HCT116 (cell line): ENCODE data around the gene CPSF7. TPM values are rescaled to one million over a fixed set of nuclear protein-coding genes. Genes with fewer than 3 reads are reported as not detected.

Experiments used
- ATAC-seq: fragments of 200-7000 bp; cut with Tn5 transposase; 2 replicates; pipeline ENCODE4 v1.9.1; 2020; ENCODE audit warnings: mild to moderate bottlenecking, moderate library complexity
- BruUV-seq: library from RNA; stranded (reverse); fragments of 400-500 nt; replicated peaks from 2 replicates; lab custom pipeline; 2021; lab: Mats Ljungman, UMichigan
- CTCF ChIA-PET: fragments of 300-600 bp; sonication (Branson Sonifier 250); formaldehyde crosslinking; loops from one replicate; lab custom pipeline; 2021; ENCODE audit warnings: antibody characterized with exemption; lab: Charles Lee
- POLR2A ChIA-PET: fragments of 300-600, 350-600 bp; sonication (Branson Sonifier 250); formaldehyde crosslinking; loops from one replicate; lab custom pipeline; 2021; ENCODE audit warnings: antibody characterized with exemption; lab: Charles Lee
- RAD21 ChIA-PET, 2 experiments: fragments of 300-600 bp; sonication (Branson Sonifier 250); formaldehyde crosslinking; loops; one replicate each; lab custom pipeline; 2023; ENCODE audit warnings: low total read pairs in 2 of 2; ENCODE audit not compliant: uncharacterized antibody in 2 of 2, unreplicated experiment in 2 of 2, low non-redundant PET in 1 of 2; lab: Charles Lee
- DNase-seq: peaks from one replicate; pipeline ENCODE4 v3.0.0-alpha.2; 2010; ENCODE audit warnings: low read depth, low spot score
- H2AFZ ChIP-seq: fragments of 200-600 bp; shearing (Covaris generic), sonication (generic); 2 replicates; pipeline ENCODE4 v1.6.1; 2017; ENCODE audit warnings: low read depth, mixed run types, mixed read lengths, antibody characterized with exemption, low read length; ENCODE audit not compliant: poor library complexity, severe bottlenecking
- H3K27ac ChIP-seq: 2 replicates; pipeline ENCODE4 v1.5.1; 2012; ENCODE audit warnings: low read depth, low read length
- H3K27me3 ChIP-seq: fragments of 200-600 bp; sonication (generic); 2 replicates; pipeline ENCODE4 v1.6.1; 2016; ENCODE audit warnings: mixed run types, low read length, mixed read lengths; ENCODE audit not compliant: insufficient read depth
- H3K36me3 ChIP-seq, 2 experiments: fragments of 200-500 bp in 1 of 2; fragments of 200-600 bp in 1 of 2; sonication (Bioruptor generic) in 1 of 2; sonication (generic) in 1 of 2; 2 replicates each; pipeline versions ENCODE4 v1.5.1 to v1.6.1; 2014 to 2016; ENCODE audit warnings: low read length in 2 of 2, inconsistent platforms in 1 of 2, mixed read lengths in 1 of 2, mixed run types in 1 of 2; ENCODE audit not compliant: insufficient read depth in 2 of 2, control insufficient read depth in 1 of 2
- H3K4me1 ChIP-seq, 2 experiments: fragments of 200-600 bp in 1 of 2; sonication (generic) in 1 of 2; 2 replicates each; pipeline versions ENCODE4 v1.5.1 to v1.6.1; 2012 to 2017; ENCODE audit warnings: low read length in 2 of 2, inconsistent platforms in 1 of 2, mild to moderate bottlenecking in 1 of 2, mixed read lengths in 1 of 2, mixed run types in 1 of 2, moderate library complexity in 1 of 2; ENCODE audit not compliant: insufficient read depth in 2 of 2, control insufficient read depth in 1 of 2
- H3K4me2 ChIP-seq: fragments of 200-600 bp; sonication (generic); 2 replicates; pipeline ENCODE4 v1.6.1; 2017; ENCODE audit warnings: mixed run types, low read length, mixed read lengths
- H3K4me3 ChIP-seq, 2 experiments: fragments of 200-600 bp in 1 of 2; sonication (generic) in 1 of 2; replicated peaks in 1 of 2; 2 replicates each; pipeline ENCODE4 v1.5.1; 2011 to 2016; ENCODE audit warnings: low read length in 2 of 2, control low read depth in 1 of 2, low read depth in 1 of 2, mild to moderate bottlenecking in 1 of 2, mixed read lengths in 1 of 2, mixed run types in 1 of 2
- H3K79me2 ChIP-seq: fragments of 200-600 bp; sonication (generic); 2 replicates; pipeline ENCODE4 v1.6.1; 2017; ENCODE audit warnings: mild to moderate bottlenecking, mixed run types, low read length, moderate library complexity, mixed read lengths; ENCODE audit not compliant: insufficient read depth
- H3K9ac ChIP-seq: fragments of 200-600 bp; sonication (generic); 2 replicates; pipeline ENCODE4 v1.6.1; 2016; ENCODE audit warnings: low read length, mixed read lengths
- H3K9me2 ChIP-seq: fragments of 200-600 bp; sonication (generic), shearing (Covaris generic); 2 replicates; pipeline ENCODE4 v1.6.1; 2017; ENCODE audit warnings: mixed run types, mild to moderate bottlenecking, moderate library complexity; ENCODE audit not compliant: insufficient read depth
- H3K9me3 ChIP-seq, 2 experiments: fragments of 200-500 bp in 1 of 2; fragments of 200-600 bp in 1 of 2; sonication (Bioruptor generic) in 1 of 2; sonication (generic) in 1 of 2; 2 replicates each; pipeline ENCODE4 v1.6.1; 2014 to 2017; ENCODE audit warnings: low read length in 2 of 2, mixed read lengths in 2 of 2, inconsistent platforms in 1 of 2, low read depth in 1 of 2, mild to moderate bottlenecking in 1 of 2, mixed run types in 1 of 2, moderate library complexity in 1 of 2; ENCODE audit not compliant: control insufficient read depth in 1 of 2, insufficient read depth in 1 of 2
- H4K20me1 ChIP-seq: fragments of 200-600 bp; sonication (generic), shearing (Covaris generic); 2 replicates; pipeline ENCODE4 v1.6.1; 2017; ENCODE audit warnings: mixed run types, mild to moderate bottlenecking, moderate library complexity; ENCODE audit not compliant: insufficient read depth
- ATF3 ChIP-seq: IDR thresholded peaks from 2 replicates; pipeline ENCODE4 v1.6.1; 2012
- CBX3 ChIP-seq: IDR thresholded peaks from 2 replicates; pipeline ENCODE4 v1.6.1; 2012; ENCODE audit warnings: low read depth
- EGR1 ChIP-seq: IDR thresholded peaks from 2 replicates; pipeline ENCODE4 v1.6.1; 2012; ENCODE audit warnings: low read depth
- EZH2 ChIP-seq: fragments of 200-600 bp; sonication (generic); IDR thresholded peaks from 2 replicates; pipeline ENCODE4 v1.6.1; 2017; ENCODE audit warnings: antibody characterized with exemption, mixed run types
- EZH2phosphoT487 ChIP-seq: fragments of 200-600 bp; IDR thresholded peaks from 2 replicates; pipeline ENCODE4 v1.6.1; 2018; ENCODE audit warnings: antibody characterized with exemption, borderline replicate concordance
- FOSL1 ChIP-seq: IDR thresholded peaks from 2 replicates; pipeline ENCODE4 v1.6.1; 2012; ENCODE audit warnings: low read depth
- JUND ChIP-seq: IDR thresholded peaks from 2 replicates; pipeline ENCODE4 v1.6.1; 2012
- MAX ChIP-seq: IDR thresholded peaks from 2 replicates; pipeline ENCODE4 v1.6.1; 2012
- POLR2AphosphoS5 ChIP-seq: IDR thresholded peaks from 2 replicates; pipeline ENCODE4 v1.6.1; 2011; ENCODE audit warnings: mild to moderate bottlenecking, low read depth, low read length, moderate library complexity
- RAD21 ChIP-seq: IDR thresholded peaks from 2 replicates; pipeline ENCODE4 v1.6.1; 2012; ENCODE audit warnings: low read depth, mild to moderate bottlenecking
- REST ChIP-seq: IDR thresholded peaks from 2 replicates; pipeline ENCODE4 v1.6.1; 2012; ENCODE audit warnings: low read depth
- SRF ChIP-seq: IDR thresholded peaks from 2 replicates; pipeline ENCODE4 v1.6.1; 2012; ENCODE audit warnings: low read depth
- TCF7L2 ChIP-seq: IDR thresholded peaks from 2 replicates; pipeline ENCODE4 v1.7.0; 2011; ENCODE audit warnings: borderline replicate concordance, inconsistent platforms; ENCODE audit not compliant: insufficient read depth, insufficient read length; ENCODE audit errors: extremely low read depth
- ZFX ChIP-seq: fragments of 450-650 bp; IDR thresholded peaks from 2 replicates; pipeline ENCODE4 v1.6.1; 2017
- ZNF274 ChIP-seq: fragments of 200-500 bp; sonication (Bioruptor generic); IDR thresholded peaks from 2 replicates; pipeline ENCODE4 v1.6.1; 2014; ENCODE audit warnings: mild to moderate bottlenecking, low read depth, low read length, inconsistent platforms
- intact Hi-C: fragments of 100-400 bp; cut with micrococcal nuclease; formaldehyde crosslinking; loops from 2 replicates; pipeline ENCODE4 v1.10.0; 2022
- total RNA-seq: library from RNA; stranded (reverse); gene quantifications from one replicate; pipeline ENCODE4 v1.2.1, GENCODE V29; 2021; ENCODE audit not compliant: unreplicated experiment

The CPSF7 gene
- total RNA-seq, 1 experiment from 2014 or later: 110 TPM

GRCh38 chr11:61404641-61405040 lies 25.1 kb downstream of the CPSF7 start:
- POLR2A ChIA-PET: no interaction called here
- TF ChIP-seq EZH2phosphoT487 (no peak), JUND (no peak), FOSL1 (no peak), SRF (no peak), RAD21 (no peak)
- Histone ChIP-seq H3K9ac (no peak overlapping the region), H3K9me3 (no peaks in the 10 kb centered on the region), H2AFZ (no peak overlapping the region), H3K79me2 (peaks cover 20% of the 10 kb centered on the region), H3K4me2 (no peak overlapping the region), H3K4me3 (no peak overlapping the region), H3K9me2 (no peaks in the 10 kb centered on the region), H3K4me1 (no peaks in the 10 kb centered on the region), H3K27me3 (no peaks in the 10 kb centered on the region), H4K20me1 (peaks cover 8% of the 10 kb centered on the region; the same call in 1 of the 2 replicates), H3K27ac (no peak overlapping the region), H3K36me3 (peaks cover 46 to 57% of the 10 kb centered on the region in 2 experiments; a peak in 3 of 4 replicates)
- no TSS peak for BruUV-seq
- CTCF ChIA-PET: no interaction called here
- no peak for ATAC-seq
- intact Hi-C loops: loop anchor here (5.0 kb wide), 1 partner anchor 87 kb away; no protein-coding TSS in a partner anchor
- DNase-seq: no peak
- RAD21 ChIA-PET: no interaction called here

- ChIA-PET RAD21 (no interaction called here), CTCF (no interaction called here), POLR2A (no interaction called here)
- no peak overlapping the region for H3K4me2 ChIP-seq
- DNase-seq (no peak), ATAC-seq (no peak)
- no peak overlapping the region for H3K4me3 ChIP-seq
- TF ChIP-seq RAD21 (no peak), EGR1 (no peak), EZH2phosphoT487 (no peak), FOSL1 (no peak), POLR2AphosphoS5 (no peak), ZFX (no peak), ZNF274 (no peak), EZH2 (no peak), MAX (no peak), CBX3 (no peak), TCF7L2 (no peak), ATF3 (no peak), SRF (no peak), REST (no peak)
- no peaks in the 10 kb centered on the region for H3K9me3 ChIP-seq
- intact Hi-C loops: no loop called here
- no peaks in the 10 kb centered on the region for H3K27me3 ChIP-seq
- no peak overlapping the region for H3K27ac ChIP-seq
- H2AFZ ChIP-seq: no peak overlapping the region
- H3K36me3 ChIP-seq: peaks cover 46 to 57% of the 10 kb centered on the region in 2 experiments; a peak in 3 of 4 replicates
- H3K9ac ChIP-seq: no peak overlapping the region
- H4K20me1 ChIP-seq: peaks cover 8% of the 10 kb centered on the region; the same call in 1 of the 2 replicates
- H3K79me2 ChIP-seq: peaks cover 20% of the 10 kb centered on the region
- BruUV-seq: TSS peak; percentile 41
- H3K4me1 ChIP-seq: no peaks in the 10 kb centered on the region
- H3K9me2 ChIP-seq: no peaks in the 10 kb centered on the region
These were observed 25.7 kb downstream of the CPSF7 start for GRCh38 chr11:61404103-61404502.
